HG02938 (cell line): ENCODE results near the gene DOC2B.
"Not testable (repeated sequence)": the region's sequence is repeated elsewhere in the genome, so short reads cannot be mapped to it uniquely, and the experiment has no call there.

ENCODE experiments used
- ATAC-seq: cut with Tn5 transposase; IDR thresholded peaks from one replicate; pipeline ENCODE4 v1.9.1; 2021; ENCODE audit warnings: mild to moderate bottlenecking, moderate library complexity; ENCODE audit not compliant: unreplicated experiment

Gene DOC2B

GRCh38 chr17:193426-193810 lies 12.0 kb upstream of the DOC2B start:
- no peak for ATAC-seq

- ATAC-seq: no peak
Observed at GRCh38 chr17:192666-193425, 11.4 kb upstream of the DOC2B start.

GRCh38 chr17:189444-189843 lies 8.0 kb upstream of the DOC2B start:
- ATAC-seq: no peak

- no peak for ATAC-seq
Observed at GRCh38 chr17:187130-187529, 5.7 kb upstream of the DOC2B start.

- ATAC-seq: no peak
Observed at GRCh38 chr17:185445-186138, 4.1 kb upstream of the DOC2B start.

GRCh38 chr17:183021-183420 lies 1.6 kb upstream of the DOC2B start:
- ATAC-seq: no peak

GRCh38 chr17:182050-182751 lies 751 bp upstream of the DOC2B start:
- ATAC-seq: no peak

- ATAC-seq: no peak
Observed at GRCh38 chr17:180381-181244, 837 bp downstream of the DOC2B start.

- no peak for ATAC-seq
Observed at GRCh38 chr17:179781-180380, 1.6 kb downstream of the DOC2B start.

- no peak for ATAC-seq
Observed at GRCh38 chr17:179066-179432, 2.4 kb downstream of the DOC2B start.

- ATAC-seq: no peak
Observed at GRCh38 chr17:178292-179065, 3.0 kb downstream of the DOC2B start.

GRCh38 chr17:177762-178161 lies 3.7 kb downstream of the DOC2B start:
- no peak for ATAC-seq

- no peak for ATAC-seq
Observed at GRCh38 chr17:177155-177554, 4.3 kb downstream of the DOC2B start.

- ATAC-seq: no peak
Observed at GRCh38 chr17:173166-173911, 8.1 kb downstream of the DOC2B start.

GRCh38 chr17:172401-172800 lies 9.0 kb downstream of the DOC2B start:
- ATAC-seq: no peak

GRCh38 chr17:171871-172270 lies 9.6 kb downstream of the DOC2B start:
- ATAC-seq: no peak

- ATAC-seq: no peak
Observed at GRCh38 chr17:170130-170670, 11.2 kb downstream of the DOC2B start.

GRCh38 chr17:168614-169013 lies 12.8 kb downstream of the DOC2B start:
- ATAC-seq: not testable (repeated sequence)

- ATAC-seq: no peak
Observed at GRCh38 chr17:165939-166338, 15.5 kb downstream of the DOC2B start.
